Measurements from ENCODE around the gene GNL1. TPM values are rescaled to one million over a fixed set of nuclear protein-coding genes. Genes with fewer than 3 reads are reported as not detected.

GNL1 gene
- total and polyA plus RNA-seq, 2 of the 8 experiments (the other 6 are each of a cell fraction or from before 2014, with no cell fraction given) = 42.4 to 67.8 TPM

DNA sequence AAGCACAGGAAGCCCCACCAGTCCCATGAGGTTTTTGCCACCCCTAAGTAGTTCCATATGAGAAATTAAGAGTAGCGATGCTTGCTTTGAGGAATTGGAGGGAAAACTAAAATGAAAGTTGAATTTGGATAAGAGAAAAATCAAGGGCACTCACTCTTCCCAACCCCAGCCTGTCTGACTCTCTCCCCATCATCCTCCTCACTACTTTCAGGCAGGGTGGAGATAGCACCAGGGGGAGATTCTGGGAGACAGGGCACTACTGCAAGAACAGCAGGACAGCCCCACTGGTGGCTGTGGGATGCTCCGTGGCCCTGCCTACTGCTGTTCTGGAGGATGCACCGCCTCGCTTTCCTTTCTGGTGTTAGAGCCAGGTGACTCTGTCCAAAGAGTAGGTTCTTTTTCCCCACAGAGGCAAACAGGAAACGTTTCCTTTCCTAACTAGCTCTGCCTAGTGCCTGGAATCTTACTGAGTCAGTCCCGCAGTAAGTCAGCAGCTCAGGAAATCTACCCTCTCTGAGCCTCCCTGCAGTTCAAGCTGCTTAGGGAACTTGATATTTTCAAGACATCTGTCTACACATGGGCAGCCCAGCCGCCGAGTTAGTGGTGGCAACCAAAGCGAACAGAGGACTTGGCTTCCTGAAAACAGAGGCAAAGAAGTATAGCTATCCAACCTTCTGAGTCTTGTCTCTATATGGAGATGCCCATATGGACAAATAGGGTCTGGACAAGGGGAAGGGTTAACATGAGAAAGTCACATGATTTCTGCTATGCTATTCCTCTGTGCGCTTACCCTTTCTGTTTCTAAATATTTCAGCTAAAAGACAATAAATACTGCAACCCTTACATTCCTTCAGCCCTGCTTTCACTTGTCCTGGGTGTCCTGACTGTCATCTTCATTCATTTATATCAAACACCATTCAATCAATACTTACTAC, 55.6 kb downstream of the GNL1 start:
- Histone ChIP-seq H3K79me2 (ENCODE audit: control insufficient read depth in 1 of 2, insufficient read depth in 2 of 2, low read length in 2 of 2) (no peaks in the 10 kb centered on the region), H2BK120ac (replicated peaks; ENCODE audit: low read depth, low read length) (no peak overlapping the region), H4K8ac (ENCODE audit: extremely low read depth, insufficient read depth, low read length) (no peak overlapping the region; the same call in 1 of the 2 replicates), H4K20me1 (replicated peaks in 1 of 2; ENCODE audit: control insufficient read depth in 1 of 2, insufficient read depth in 2 of 2, low read length in 2 of 2) (no peaks in the 10 kb centered on the region), H2BK12ac (ENCODE audit: low read depth, low read length) (no peak overlapping the region), H2BK5ac (ENCODE audit: low read depth, low read length) (no peak overlapping the region), H2BK15ac (ENCODE audit: low read length) (no peak overlapping the region), H3K4me1 (replicated peaks in 1 of 4; ENCODE audit: control insufficient read depth in 3 of 4, insufficient read depth in 4 of 4, low read length in 3 of 4) (no peaks in the 10 kb centered on the region; a peak in 1 of 7 replicates), H3K56ac (replicated peaks; ENCODE audit: insufficient read length, low read depth, low read length) (no peak overlapping the region), H3K4me2 (ENCODE audit: insufficient read depth in 1 of 2, low read depth in 2 of 2, low read length in 2 of 2) (no peak overlapping the region), H3K27me3 (replicated peaks in 1 of 4; ENCODE audit: control insufficient read depth in 3 of 4, extremely low read depth in 1 of 4, insufficient read depth in 3 of 4, low read length in 3 of 4) (no peaks in the 10 kb centered on the region), H4K5ac (ENCODE audit: insufficient read length, low read depth, low read length) (no peak overlapping the region), H2AK5ac (ENCODE audit: low read depth, low read length) (no peak overlapping the region), H3K23me2 (ENCODE audit: low read depth, low read length) (no peaks in the 10 kb centered on the region), H3K23ac (ENCODE audit: insufficient read length) (no peak overlapping the region), H3K4ac (replicated peaks; ENCODE audit: insufficient read length, low read depth, low read length) (no peak overlapping the region), H3K18ac (ENCODE audit: extremely low read depth, low read length) (no peak overlapping the region), H3K27ac (ENCODE audit: low read depth, low read length) (no peak overlapping the region), H2BK20ac (ENCODE audit: low read length) (no peak overlapping the region), H3K4me3 (ENCODE audit: extremely low read depth in 1 of 4, insufficient read depth in 2 of 4, low read depth in 3 of 4, low read length in 4 of 4) (no peak overlapping the region), H3K14ac (ENCODE audit: insufficient read length) (no peak overlapping the region), H3K36me3 (ENCODE audit: control insufficient read depth in 2 of 4, insufficient read depth in 4 of 4, low read length in 3 of 4) (no peaks in the 10 kb centered on the region), H3K9ac (replicated peaks in 1 of 4; ENCODE audit: extremely low read depth in 1 of 4, low read depth in 3 of 4, low read length in 3 of 4) (no peak overlapping the region), H2AFZ (ENCODE audit: low read length) (no peak overlapping the region), H4K91ac (replicated peaks; ENCODE audit: insufficient read length, low read length) (no peak overlapping the region), H3K79me1 (ENCODE audit: low read depth, low read length) (no peaks in the 10 kb centered on the region), H3K9me3 (ENCODE audit: insufficient read depth in 2 of 2, low read depth in 1 of 2, low read length in 1 of 2) (peaks cover 0 to 3% of the 10 kb centered on the region in 2 experiments; a peak in 1 of 4 replicates)
- FAIRE-seq (no peak), DNase-seq (ENCODE audit: low read depth in 1 of 2, low spot score in 2 of 2) (no peak)
- CTCF ChIA-PET (ENCODE audit: partially characterized antibody) = interaction anchor here (1.1 to 3.2 kb wide), 9 partner anchors 9 to 96 kb away, joined by 3 to 19 read pairs (median 9); no protein-coding TSS in a partner anchor
- POLR2A ChIA-PET (ENCODE audit: partially characterized antibody) = interaction anchor here (1.5 kb wide), 1 partner anchor 41 kb away, joined by 3 read pairs; no protein-coding TSS in a partner anchor
- 83% methylated on average over 10 of the region's 10 CpGs; no CpG with 5 or more reads in 1 of the 2 experiments for WGBS, 2 experiments (ENCODE audit: extremely low coverage in 1 of 2, insufficient coverage in 1 of 2, insufficient read length in 1 of 2, insufficient replicate concordance in 2 of 2, low coverage in 1 of 2, low lambda C conversion rate in 2 of 2, missing lambda C conversion rate in 1 of 2)
- TF ChIP-seq RBBP5 (IDR thresholded peaks at IDR 0.05; ENCODE audit: borderline replicate concordance, low read depth, low read length) (no peak), JUND (IDR thresholded peaks at IDR 0.05; ENCODE audit: low read length) (no peak), TAF1 (IDR thresholded peaks at IDR 0.05; ENCODE audit: low read depth, low read length) (no peak), KDM4A (IDR thresholded peaks at IDR 0.05; ENCODE audit: low read depth, low read length, severe bottlenecking) (no peak), SUZ12 (IDR thresholded peaks at IDR 0.05; ENCODE audit: low read length) (no peak), SIN3A (conservative IDR thresholded peaks at IDR 0.05 in 1 of 2, IDR thresholded peaks at IDR 0.05 in 1 of 2; ENCODE audit: low read depth in 1 of 2, low read length in 2 of 2) (no peak), MAFK (IDR thresholded peaks at IDR 0.05; ENCODE audit: low read depth, low read length) (no peak), GABPA (IDR thresholded peaks at IDR 0.05; ENCODE audit: borderline replicate concordance, insufficient read depth, low read length) (no peak), TCF12 (IDR thresholded peaks at IDR 0.05; ENCODE audit: low read depth, low read length) (no peak), POU5F1 (IDR thresholded peaks at IDR 0.05; ENCODE audit: low read depth, low read length) (no peak), CREB1 (IDR thresholded peaks at IDR 0.05) (no peak)
- TF ChIP-seq, protein P1, sequence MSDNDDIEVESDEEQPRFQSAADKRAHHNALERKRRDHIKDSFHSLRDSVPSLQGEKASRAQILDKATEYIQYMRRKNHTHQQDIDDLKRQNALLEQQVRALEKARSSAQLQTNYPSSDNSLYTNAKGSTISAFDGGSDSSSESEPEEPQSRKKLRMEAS (IDR thresholded peaks at IDR 0.05) = no peak

Data from H1 (cell line).